Kidney glomerular epithelial cell (primary cell): ENCODE measurements around the gene DUSP1.
A peak's percentile ranks its signal among the peaks of the same experiment; 100 is the strongest.

Source experiments
- DNase-seq: peaks from one replicate; lab custom pipeline; 2025; lab: John Stamatoyannopoulos, UW

DUSP1 gene

DNA sequence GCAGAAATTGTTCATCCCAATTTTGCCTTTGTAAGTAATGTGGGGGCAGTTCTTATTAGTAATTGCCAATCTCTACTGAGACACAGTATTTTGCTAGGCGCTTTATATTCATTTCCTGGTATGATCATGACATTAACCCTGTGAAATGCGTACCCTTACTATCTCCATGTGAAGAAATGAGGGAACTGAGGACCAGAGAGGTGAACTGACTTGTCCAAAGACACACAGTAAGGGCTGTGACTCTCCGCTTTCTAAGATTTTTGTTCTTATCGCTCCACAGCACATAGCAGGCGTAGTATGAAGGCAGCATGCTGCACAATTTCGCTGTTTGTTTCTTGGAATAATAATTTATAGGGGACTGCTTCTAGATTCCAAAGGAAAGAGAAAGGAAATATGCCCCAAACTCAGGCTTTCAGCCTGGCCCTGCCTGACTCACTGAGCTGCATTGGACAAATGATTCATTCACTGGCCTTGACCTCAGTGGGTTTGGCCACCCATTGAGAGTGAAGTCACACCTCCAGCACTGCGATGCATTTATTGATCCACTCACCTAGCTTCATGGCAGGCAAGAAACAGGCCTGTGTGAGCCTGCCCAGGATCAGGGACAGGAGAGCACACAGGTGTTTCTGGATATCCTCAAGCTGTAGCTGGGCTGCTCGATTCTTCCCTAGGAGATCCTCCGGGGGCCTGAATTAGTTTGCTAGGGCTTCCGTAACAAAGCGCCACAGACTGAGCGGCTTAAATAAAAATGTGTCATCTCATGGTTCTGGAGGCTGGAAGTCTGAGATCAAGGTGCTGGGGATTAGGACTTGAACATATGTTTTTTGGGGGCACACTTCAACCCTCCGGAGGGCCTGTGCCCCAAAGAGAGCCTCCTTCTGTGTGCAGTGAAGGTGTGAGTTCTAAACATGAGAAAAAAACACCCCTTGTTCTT, 7.2 kb upstream of the DUSP1 start:
- peak; percentile 80 for DNase-seq

DNA sequence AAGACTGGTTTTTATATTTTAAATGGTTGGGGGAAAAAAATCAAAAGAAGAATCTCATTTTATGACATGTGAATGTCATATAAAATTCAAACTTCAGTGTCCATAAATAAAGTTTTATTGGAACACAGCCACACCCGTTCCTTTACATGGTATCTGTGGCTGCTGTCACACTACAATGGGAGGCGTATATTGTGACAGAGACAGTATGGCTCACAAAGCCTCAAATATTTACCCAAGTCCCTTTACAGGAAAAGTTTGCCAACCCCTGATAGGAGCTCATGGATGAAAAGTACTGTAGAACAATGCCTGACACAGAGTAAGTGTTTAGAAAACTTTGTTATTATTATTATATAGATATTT, 5.2 kb upstream of the DUSP1 start:
- DNase-seq = no peak

DNA sequence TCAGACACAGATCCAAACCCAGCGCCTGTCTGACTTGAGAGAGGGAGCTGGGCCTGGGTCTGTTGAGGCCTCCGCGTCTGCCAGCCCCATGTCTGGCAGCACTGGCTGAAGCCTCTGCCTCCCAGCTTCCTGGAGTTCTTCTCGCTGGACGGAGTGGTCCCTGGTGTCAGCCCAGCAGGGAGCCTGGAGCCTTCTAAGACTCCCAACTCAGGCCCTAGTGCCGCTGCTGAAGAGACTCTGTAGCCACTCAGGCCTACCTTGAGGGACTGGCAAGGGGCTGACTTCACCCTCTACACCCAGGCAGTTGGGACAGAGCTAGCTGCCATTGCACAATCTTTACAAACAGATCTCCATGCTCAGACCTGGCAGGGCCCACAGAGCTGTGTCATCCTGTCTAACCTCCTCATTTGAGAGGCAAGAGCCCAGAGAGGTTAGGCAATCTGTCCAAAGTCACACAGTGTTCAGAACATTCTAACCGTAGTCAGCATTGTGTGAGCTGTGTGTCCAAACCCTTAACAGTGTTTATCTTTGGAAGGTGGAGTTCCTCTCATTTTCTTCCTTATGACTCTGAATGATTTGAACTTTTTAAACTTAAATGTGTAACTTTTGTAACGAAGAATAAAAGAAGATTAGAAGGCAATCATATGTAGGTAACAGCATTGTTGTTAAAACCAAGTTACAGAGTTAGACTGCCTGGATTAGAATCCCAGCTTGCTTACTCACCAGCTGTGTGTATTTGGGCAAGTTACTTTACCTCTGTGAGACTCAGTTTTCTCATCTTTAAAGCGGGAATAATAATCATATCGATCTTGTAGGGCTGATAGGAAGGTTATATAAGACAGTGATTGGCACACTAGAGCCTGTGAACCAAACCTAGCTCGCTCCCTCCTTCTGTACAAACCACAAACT, 4.6 kb upstream of the DUSP1 start:
- DNase-seq = no peak

DNA sequence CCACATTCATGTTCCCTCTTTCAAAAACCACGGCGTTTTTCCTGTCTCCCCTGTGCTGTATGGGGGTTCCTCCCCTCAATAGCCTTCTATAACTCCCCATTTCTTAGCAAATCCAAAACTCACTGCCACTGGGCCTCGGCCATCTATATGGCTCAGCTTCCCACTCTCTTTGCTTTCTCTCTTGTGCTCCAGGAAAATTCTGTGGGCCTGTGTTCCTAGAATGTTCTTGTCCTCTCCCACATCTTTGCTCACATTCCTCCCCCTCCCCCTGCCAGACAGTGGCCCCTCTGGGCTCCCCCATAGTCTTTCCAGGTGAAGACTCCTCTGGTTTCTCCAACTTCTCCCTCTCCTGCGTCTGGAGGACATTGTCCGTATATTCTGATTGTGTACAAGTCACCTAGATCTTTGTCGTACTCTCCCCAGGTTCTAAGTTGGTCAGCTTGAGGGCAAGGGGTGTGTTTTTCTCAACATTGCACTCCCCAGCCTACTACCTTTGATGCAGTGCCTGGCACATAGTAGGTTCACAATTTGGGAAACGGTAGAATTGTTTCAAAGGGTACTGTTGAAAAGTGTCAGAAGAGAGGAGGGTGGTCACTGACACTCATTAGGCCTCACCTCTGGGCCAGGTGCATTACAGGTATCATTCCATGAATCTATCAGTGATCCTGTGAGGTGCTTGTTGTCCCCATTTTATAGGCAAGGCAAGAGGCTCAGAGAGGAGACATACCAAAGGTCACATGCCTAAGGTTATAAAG, 3.7 kb upstream of the DUSP1 start:
- no peak for DNase-seq

DNA sequence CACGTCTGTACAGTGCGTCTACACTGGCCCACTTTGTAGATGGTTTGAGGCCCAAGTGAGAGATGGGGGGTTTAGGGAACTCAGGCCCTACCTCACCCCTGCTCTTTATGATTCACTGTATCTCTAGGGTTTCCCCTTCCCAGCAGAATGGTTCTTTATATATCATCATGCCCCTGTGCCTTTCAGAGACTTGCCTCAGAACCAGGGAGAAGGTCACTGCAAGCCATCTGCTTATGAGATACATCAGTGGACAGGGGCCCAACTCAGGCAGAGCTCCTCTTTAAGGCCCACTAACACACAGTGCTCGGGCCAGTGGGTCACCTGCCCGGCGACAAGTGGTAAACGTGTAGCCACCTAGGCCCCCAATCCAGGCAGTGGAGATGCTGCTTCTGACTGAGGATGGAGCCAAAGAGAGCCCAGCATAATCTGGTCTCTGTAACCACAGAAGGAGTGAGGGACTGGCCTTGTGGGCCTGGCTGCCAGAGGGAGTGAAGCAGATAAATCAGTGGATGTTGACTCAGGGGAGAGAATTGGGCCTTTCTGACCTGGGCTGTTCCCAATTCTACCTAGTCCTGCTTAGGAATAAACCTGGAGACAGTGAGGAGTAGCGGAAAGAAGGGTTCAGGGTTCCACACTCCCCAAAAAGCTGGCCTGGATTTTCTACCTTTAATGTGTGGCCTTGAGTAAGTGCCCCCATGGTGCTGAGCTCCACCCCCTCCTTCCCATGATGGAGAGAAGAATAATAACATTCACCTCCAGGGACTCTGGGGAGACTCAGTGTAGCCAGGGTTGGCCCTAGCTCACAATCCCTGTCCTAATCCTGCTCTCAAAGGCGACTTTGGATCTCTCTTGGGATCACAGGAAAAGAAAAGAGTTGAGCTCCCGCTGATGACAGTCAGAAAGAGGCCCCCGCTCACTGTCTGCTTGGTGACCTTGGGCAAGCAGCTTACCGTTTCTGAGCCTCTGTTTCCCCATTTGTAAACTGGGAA, 2.8 kb upstream of the DUSP1 start:
- no peak for DNase-seq

DNA sequence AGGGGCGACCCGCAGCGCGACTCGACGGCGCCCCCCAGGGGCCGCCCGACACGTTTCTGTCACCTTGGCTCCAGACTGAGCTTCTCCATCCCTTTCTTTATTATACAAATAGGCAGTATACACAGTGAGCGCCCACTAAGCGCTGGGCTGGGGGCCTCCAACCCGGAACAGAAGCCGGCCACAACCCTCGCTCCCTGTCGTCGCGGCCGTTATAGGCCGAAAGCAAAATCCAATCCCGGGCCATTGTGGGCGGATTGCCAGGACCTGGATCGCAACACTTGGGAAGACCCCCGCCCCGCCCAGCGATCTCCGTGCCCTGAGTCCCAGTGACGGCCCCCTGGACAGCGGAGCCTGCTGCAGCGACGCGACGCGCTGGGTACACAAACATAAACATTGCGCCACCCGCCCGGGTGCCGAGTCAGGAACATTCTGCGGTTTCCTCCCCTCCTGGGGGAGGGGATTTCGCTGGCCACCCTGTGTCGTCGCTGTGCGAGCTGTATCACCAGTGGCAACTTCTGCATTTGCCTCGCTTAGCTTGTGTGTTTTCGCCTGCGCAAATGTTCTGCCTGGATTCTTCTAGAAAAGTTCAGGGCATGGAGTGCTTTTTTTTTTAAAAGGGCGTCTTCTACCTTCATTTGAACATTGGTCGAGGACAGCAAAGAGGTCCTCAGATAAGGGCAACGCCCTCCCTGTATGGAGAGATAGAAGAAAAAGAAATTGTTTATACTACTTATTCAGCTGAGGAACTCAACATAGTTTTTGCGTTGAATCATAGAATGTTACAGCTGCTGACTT, 1.3 kb upstream of the DUSP1 start:
- DNase-seq = peak; percentile 96

DNA sequence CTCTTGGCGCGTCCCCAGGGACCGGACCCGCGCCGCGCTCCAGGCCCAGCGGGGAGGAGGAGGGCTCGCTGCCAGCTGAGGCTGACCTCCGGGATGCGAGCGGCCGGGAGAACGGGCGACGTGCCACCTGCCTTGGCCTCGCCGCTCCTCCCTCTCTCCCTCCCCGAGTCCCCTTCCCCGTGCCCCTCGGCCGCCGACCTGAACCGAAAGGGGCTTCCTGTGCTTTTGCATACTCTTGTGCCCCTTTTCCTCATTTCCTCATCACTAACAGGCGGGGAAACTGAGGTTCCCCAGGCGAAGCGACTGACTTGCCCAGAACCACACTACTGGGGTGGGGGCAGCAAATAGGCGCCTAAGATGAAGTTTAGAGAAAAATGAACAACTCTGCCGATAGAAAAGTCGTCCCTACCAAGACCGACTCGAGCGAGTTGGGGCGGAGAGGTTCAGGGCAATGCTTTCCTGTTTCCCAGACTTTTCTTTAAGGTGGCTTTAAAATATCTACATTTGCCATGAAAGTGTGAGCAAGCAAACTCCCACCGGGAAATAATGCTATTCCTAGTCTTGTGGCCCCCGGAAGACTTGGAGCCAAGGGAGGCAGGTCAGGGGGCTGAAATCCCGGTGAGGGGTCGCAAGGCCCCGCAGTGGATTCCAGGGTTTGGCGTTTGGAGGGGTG, 580 bp upstream of the DUSP1 start:
- no peak for DNase-seq

DNA sequence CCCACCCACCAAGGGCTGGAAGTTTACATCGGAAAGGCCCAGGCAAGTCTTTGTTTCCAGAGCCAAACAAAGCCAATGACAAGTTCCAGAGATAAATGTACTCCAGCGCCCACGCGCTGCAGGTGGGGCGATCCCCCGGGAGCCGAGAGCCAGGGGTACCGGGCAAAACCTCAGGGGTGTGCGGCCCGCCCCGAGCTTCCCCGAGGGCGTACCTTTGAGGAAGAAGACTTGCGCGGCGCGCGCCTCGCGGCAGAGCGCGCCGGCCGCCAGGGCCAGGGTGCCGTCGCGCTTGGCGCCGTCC, 671 bp downstream of the DUSP1 start:
- no peak for DNase-seq

DNA sequence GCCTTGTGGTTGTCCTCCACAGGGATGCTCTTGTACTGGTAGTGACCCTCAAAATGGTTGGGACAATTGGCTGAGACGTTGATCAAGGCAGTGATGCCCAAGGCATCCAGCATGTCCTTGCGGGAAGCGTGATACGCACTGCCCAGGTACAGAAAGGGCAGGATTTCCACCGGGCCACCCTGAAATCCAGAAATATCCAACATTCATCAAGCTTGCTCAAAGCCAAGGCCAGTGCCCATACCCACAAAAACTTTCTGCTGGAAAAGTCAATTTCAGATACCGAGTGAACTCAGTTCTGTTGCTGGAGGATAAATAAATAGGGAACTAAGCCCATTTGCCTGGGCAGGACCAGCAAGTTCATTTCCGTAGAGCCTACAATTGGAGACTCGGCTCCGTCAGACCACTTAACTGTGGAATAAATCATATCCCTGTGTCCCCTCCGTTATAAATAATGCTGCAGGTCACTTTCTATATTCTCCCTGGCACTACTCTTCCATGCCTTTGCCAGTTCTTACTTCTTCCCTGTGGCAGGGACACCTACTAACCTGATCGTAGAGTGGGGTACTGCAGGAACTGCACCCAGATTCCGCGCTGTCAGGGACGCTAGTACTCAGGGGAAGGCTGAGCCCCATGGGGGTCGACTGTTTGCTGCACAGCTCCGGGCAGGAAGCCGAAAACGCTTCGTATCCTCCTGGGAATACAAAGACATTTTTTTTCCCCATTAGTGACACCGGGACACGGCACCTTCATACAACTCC, 1.2 kb downstream of the DUSP1 start:
- no peak for DNase-seq

DNA sequence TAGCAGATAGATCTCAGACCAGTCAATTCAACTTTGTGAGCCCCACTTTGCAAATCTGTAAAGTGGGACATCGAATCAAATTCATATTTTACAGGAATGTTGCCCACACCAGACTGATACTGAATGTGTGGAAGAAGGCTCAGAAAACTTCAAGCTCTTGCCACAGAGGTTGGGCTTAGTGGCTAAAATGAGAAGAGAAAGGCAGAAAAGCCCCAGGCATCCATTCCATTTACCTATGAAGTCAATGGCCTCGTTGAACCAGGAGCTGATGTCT, 1.7 kb downstream of the DUSP1 start:
- DNase-seq = no peak

DNA sequence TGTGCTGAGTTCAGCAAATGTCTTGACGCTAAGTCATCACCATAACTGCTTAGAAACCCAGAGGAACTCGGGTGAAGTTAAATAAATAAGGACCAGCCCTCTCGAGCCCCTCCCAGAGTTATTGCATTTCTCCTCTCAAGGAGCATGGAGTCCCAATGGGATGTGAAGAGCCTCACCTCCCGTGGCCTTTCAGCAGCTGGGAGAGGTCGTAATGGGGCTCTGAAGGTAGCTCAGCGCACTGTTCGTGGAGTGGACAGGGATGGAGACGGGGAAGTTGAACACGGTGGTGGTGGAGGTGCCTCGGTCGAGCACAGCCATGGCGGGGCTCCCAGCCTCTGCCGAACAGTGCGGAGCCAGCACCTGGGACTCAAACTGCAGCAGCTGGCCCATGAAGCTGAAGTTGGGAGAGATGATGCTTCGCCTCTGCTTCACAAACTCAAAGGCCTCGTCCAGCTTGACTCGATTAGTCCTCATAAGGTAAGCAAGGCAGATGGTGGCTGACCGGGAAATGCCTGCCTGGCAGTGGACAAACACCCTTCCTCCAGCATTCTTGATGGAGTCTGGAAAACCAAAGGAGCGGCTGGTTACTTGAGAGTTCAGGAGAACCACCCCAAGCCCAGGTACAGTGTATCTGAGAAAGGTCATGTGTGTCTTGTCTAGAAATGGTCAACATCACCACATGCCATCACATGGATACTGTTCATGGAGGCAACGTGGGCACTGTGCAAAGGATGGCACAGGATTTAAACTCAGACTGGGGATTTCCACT, 2.2 kb downstream of the DUSP1 start:
- DNase-seq = no peak

DNA sequence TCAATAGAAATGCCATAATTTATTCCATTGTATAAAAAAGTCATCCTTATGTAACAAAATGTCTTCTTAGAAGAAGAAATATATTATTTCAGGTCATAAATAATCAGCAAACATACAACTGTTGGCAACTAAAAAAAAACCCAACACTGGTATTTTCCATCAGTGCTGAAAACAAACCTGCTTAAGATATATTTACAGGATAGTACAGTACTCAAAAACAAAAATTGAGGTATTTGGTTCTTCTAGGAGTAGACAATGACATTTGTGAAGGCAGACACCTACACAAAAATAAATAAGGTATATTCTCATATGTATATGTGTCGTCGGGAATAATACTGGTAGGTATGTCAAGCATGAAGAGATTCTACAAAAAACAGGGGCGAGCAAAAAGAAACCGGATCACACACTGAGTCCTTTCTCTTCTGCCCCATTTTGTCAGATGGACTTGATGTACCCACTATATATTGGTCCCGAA, 2.9 kb downstream of the DUSP1 start:
- no peak for DNase-seq

DNA sequence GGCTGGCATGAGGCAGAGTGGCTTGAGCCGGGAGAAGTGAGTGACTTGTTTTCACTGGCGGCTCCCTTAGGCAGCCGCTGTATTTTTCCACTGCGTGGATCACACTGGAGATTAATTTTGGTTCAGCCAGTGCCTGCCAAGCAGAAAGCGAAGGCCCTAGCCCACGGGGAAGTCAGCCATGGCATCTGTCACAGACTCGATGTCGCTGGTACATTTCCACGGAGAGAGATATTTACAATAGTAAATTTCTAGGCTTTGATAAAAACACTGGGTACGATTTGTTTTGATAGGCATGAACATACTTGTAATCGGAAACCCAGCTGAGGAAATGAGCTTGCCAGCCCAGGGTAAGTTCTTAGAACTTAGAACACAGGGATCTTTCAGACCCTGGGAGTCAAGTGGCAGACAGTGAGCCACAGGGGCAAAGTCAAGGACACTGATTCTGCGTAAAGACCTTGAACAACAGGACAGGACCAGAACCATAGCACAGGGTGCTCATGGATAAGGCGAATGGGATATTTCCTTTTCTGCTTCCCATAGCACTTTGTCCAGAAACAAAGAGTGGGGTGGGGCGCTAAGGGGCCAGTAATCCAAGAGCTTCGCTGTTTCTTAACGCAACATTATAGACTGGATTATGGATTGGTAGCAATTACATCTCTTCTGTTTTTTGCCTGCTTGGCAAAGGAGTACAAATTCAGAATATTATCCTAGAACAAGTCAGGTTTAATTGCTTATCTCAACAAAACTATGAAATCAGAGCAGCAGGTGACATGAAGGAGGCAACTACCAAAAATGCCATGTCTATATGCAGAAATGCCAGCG, 4.5 kb downstream of the DUSP1 start:
- DNase-seq = peak; percentile 86

DNA sequence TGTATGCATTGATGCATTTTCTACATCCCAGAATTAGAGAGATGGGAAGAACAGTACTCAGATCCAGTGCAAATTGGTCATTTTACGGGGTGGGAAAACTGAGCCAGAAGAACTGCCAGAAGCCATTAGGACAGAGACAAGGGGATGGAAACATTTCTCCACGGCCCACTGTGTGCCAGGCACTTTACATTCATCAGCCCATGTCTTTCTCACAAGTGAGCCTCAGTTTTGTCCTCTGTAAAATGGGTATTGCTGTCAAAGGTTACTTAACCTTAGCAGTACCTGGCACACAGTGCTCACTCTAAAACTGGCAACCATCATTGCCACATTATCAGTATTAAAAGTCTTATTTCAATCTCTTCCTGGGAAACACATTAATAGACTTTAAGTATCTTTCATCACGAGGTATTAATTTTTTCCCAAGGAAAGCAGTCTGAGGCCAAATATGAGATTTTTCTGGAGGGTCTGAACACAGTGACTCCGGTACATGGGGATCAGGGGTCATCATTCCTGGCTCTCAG, 5.2 kb downstream of the DUSP1 start:
- DNase-seq = peak; percentile 97

DNA sequence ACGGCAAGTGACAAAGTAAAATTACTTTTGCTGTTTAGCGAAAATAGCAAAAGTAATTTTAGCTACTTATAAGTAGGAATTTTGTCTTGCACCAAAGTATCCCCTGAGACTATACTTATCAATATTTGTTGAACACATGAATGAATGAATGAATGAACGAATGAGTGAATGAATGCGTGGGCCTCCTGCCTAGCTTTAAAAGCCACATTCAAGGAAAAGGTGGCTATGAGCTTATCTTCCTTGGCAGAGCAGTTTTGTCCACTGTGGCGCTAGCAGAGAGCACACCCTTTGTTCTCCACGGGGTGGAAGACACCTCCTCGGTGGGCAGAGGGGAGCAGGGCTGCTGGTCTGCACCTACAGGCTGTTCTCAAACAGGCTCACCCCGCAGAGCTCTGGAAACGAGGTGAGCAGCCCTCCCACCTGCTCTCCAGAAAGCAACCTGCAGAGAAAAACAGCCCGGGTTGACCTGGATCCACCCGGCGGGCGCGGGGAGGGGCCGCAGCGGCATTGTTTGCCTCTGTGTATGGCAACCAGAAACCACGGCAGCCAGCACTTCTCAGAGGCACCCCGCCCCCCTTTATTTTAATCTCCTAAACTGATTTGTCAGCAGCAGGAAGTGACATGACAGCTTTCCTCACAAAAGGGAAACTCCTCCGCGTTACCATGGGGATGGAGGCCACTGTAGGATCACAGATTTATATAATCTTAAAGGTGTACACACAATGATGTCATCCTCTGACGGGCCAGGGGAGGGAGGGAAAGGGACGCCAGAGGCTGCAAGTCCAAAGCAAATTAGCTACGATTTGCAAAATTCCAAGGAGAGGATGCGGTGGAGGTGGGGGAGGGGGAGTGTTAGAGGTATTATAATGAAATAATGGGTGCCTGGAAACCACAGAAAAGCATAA, 5.9 kb downstream of the DUSP1 start:
- peak; percentile 99 for DNase-seq

DNA sequence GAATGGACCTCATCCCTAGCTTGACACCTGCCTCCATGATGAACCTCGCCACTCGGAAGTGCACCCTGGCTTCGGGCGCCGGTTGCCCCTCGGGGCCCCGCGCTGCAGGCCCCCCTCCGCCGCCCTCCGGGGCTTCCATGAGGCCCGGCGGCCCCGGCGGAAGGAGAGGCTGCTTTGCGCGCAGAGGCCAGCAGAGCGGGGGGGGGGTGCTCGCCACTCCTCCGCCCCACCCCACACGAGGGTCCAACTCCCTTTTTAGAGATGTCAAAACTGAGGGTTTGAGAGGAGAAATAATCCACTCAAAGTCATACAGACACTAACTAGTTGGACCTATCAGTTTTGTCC, 7.9 kb downstream of the DUSP1 start:
- no peak for DNase-seq
